Subcutaneous adipose tissue (tissue), 4 donors: Measurements from ENCODE around the gene OR10H1. TPM values are rescaled to one million over a fixed set of nuclear protein-coding genes. Genes with fewer than 3 reads are reported as not detected.

ENCODE experiments used
- CTCF ChIP-seq: fragments of 450-650 bp; IDR thresholded peaks from one replicate; pipeline ENCODE4 v1.5.1; 2016; ENCODE audit warnings: low read depth, mild to moderate bottlenecking, control low read depth, antibody characterized with exemption, moderate library complexity
- total RNA-seq, 4 donors: library from RNA; depleted of rRNA; stranded (reverse); fragments of >200 nt; gene quantifications; one replicate each; pipeline ENCODE4 v1.1.0, GENCODE V29; 2016

Gene OR10H1
- total RNA-seq, 4 donors from 2014 or later: not detected

- TF ChIP-seq CTCF: no peak
Observed at GRCh38 chr19:15813916-15814315, 1.5 kb downstream of the OR10H1 start.

GRCh38 chr19:15812060-15812722 is 3.3 kb downstream of the OR10H1 start:
- no peak for TF ChIP-seq CTCF

- TF ChIP-seq CTCF: no peak
Observed at GRCh38 chr19:15811476-15811875, 4.0 kb downstream of the OR10H1 start.

GRCh38 chr19:15810335-15810734 is 5.1 kb downstream of the OR10H1 start:
- TF ChIP-seq CTCF: no peak

GRCh38 chr19:15790096-15790495 is 25.4 kb downstream of the OR10H1 start:
- TF ChIP-seq CTCF: no peak

- no peak for TF ChIP-seq CTCF
Observed at GRCh38 chr19:15788594-15789270, 26.7 kb downstream of the OR10H1 start.

- TF ChIP-seq CTCF: no peak
Observed at GRCh38 chr19:15787611-15788155, 27.8 kb downstream of the OR10H1 start, which contains the start of gene OR10H5. Gene OR10H5 (plus strand): TSS chr19:15787661. CDS start chr19:15794049, 6,388 bp downstream.
